GM12801 (cell line): ENCODE results near the gene EPB41L1.

Source experiments
- TF ChIP-seq, protein P1 (sequence below): IDR thresholded peaks from one replicate; pipeline ENCODE4 v1.5.1; 2011; ENCODE audit warnings: control low read depth; ENCODE audit not compliant: insufficient read length; ENCODE audit errors: extremely low read depth

Gene EPB41L1

DNA sequence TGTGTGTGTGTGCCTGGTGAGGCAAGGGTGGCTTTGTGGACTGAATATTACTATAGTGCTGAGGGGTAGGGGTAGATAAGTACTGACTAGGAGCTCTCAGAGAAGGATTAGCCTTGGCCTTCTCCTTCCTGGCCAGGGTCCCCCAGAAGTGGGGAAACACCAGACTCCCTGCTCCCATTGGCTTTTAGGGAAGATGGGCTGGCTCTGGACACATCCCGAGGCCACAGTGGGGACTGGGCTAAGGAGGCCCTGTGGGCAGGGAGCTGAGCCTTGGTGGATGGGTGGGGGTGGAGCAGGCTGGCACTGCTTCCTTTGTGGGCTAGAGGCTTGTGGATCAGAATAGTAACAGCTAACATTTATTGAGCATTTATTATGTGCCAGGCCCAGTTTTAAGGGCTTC lies 3.1 kb downstream of the EPB41L1 start:
- TF ChIP-seq, protein P1, sequence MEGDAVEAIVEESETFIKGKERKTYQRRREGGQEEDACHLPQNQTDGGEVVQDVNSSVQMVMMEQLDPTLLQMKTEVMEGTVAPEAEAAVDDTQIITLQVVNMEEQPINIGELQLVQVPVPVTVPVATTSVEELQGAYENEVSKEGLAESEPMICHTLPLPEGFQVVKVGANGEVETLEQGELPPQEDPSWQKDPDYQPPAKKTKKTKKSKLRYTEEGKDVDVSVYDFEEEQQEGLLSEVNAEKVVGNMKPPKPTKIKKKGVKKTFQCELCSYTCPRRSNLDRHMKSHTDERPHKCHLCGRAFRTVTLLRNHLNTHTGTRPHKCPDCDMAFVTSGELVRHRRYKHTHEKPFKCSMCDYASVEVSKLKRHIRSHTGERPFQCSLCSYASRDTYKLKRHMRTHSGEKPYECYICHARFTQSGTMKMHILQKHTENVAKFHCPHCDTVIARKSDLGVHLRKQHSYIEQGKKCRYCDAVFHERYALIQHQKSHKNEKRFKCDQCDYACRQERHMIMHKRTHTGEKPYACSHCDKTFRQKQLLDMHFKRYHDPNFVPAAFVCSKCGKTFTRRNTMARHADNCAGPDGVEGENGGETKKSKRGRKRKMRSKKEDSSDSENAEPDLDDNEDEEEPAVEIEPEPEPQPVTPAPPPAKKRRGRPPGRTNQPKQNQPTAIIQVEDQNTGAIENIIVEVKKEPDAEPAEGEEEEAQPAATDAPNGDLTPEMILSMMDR = no peak

DNA sequence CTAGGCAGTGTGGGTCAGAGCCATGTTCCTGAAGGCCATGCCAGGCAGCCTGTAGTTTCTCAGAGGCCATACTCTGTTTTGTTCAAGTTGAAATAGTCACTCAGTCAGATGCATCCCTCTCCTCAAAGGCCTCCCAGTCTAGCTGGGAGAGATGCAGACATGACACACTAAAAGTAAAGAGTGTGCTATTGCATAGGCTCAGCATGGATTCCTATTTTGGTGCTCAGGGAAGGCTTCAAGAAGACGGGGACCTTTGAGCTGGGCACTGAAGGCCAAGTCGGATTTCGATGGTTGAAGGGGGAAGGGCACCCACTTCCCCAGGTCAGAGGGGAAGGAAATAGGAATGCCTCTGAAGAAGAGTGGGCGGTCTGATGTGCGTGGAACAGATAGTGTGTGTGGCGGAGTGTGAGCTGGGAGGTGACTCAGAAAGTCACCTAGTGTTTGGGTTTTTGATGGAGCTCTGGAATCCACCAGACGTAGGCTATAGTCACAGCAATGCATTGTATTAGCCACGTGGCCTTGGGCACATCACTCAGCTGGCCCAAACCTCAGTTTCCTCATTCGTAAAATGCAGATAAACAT lies 3.7 kb downstream of the EPB41L1 start:
- TF ChIP-seq, protein P1 = no peak

DNA sequence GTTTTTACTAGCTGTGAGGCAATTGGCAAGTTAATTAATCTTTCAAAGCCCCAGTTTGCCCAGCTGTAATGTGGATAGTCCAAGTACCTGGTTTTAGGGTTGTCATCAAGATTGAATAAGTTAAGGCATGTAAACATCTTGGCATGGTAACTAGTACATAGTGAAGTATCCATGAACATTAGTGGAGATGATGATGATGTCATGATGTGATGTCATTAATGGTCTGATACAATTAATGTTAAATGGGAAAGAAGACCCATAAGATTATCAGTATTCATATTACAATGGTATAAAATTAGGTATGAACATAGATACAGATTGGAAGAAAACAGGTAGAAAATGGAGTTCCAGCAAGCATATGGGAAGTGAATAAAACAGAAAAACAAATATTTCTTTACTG lies 5.3 kb downstream of the EPB41L1 start:
- TF ChIP-seq, protein P1 = no peak

DNA sequence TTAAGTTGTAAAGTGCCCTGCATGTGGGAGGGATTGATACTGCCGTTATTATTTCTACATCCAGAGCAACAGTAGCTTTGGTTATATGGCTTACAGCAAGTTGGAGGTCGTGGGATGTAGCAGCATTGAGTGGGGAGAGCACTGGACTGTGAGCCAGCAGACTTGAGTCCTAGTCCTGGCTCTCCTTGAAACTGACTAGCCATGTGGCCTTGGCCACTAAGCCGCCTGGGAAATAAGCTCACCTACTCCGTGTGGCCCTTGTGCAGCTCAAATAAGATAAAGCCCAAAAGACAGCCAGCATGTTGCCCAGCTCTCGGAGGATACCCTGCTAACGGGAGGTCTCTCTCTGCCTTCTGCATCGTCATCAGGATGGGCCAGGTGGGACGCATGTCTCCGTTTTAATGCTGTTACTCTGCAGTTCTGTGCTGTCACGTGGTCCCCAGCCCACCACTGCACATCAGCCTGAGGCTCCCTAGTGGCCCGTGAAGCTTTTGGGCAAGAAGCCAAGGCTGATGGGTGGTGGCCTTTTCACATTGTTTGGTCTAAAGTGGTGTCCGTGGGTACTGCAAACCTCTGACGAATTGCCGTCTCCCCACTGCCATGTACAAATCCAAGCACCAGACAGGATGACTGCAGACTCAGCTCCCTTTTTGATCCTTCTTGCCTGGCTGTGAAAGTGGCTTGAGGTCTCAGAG lies 7.9 kb downstream of the EPB41L1 start:
- TF ChIP-seq, protein P1 = no peak

DNA sequence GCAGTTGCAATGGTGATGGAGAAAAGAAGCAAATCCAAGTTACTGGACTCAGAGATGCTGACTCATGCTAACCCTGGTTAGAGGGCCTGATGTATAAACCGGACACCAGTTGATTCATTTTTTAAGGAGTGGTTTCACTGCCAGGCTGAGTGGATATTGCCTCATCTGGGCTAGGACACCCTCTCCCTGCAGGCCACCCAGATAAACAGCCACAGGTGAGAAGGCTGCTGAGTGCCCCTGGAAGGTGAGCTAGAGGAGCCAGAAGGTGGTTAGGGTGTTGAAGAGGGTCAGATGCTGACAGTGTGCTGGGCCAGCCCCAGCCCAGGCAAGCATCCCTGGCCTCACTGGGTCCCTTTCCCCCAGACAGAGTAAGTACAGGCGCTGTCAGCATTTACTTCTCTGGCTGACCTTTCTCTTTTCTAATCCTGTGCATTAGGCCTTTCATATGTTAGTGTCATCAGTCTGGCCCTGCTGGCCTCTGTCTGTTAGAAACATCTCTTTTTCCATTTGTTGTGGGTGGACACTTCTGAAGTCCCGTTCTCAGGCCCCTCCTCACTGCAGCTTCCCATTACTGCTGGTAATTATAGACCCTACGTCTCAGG lies 13.5 kb downstream of the EPB41L1 start:
- TF ChIP-seq, protein P1 = no peak

DNA sequence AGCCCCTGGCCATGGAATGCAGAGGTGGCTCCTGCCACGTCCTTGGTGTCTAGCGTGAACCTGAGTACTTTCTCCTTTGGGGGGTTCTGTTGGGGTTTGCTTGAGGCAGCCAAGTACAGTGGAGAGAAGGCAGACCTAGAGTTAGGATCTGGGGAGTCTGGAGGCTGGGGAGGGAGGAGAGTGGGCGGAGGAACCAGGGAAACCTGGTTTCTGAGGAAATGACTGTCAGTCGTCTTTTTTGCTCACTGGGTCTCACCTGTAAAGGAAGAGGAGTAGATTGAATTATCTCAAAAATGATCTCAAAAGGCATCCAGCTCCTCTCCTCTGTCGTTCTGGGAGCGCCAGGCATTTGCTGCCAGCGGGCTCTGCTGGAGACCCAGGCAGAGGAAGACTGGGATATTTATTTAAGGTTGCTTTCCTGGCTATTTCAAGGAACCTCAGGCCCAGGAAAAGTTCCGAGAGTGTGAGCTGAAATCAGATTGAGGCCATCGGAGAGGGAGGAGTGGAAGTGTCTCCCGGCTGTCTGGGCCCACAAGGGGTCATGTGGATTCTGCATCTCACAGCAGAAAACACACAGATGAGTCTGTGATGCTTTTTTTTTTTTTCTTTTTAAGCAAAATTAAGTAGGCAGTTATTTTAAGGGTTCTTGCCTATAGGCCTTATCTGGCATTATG lies 16.1 kb downstream of the EPB41L1 start:
- TF ChIP-seq, protein P1 = no peak

DNA sequence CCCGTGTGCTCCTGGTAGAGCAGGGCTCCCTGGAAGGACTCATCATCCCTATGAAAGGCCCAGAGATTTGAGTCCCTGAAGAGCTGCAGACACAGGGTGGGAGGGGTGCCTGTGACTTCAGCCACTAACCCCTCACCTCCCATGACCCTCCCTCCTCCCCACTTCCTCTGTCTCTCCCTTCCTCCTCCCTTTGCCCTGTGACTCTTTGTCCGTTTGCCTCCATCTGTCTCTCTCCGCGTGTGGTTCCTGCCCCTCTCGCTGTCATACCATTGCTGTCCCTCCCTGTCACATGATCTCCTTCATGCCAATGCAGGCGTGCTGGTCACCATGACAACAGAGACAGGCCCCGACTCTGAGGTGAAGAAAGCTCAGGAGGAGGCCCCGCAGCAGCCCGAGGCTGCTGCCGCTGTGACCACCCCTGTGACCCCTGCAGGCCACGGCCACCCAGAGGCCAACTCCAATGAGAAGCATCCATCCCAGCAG lies 19.0 kb downstream of the EPB41L1 start:
- TF ChIP-seq, protein P1 = no peak
